ENCODE results near the gene C22orf15.
"Not testable (repeated sequence)": the region's sequence is repeated elsewhere in the genome, so short reads cannot be mapped to it uniquely, and the experiment has no call there.

C22orf15 gene

GRCh38 chr22:23722724-23723123 is 40.1 kb upstream of the C22orf15 start:
- H3K9ac ChIP-seq (ENCODE audit: low read depth in 1 of 2, low read length in 2 of 2) = no peak overlapping the region
- no peak overlapping the region for H3K4me3 ChIP-seq (ENCODE audit: low read length in 2 of 2)
- H3K9me3 ChIP-seq (ENCODE audit: control insufficient read depth in 2 of 2, low read length in 2 of 2) = no peaks in the 10 kb centered on the region
- peaks cover 0 to 2% of the 10 kb centered on the region in 2 donors for H3K27me3 ChIP-seq (ENCODE audit: control insufficient read depth in 2 of 2, insufficient read depth in 2 of 2, low read length in 2 of 2)
- no peak overlapping the region for H3K27ac ChIP-seq (ENCODE audit: low read depth in 2 of 2, low read length in 2 of 2)
- H3K36me3 ChIP-seq (ENCODE audit: control insufficient read depth in 2 of 2, insufficient read depth in 2 of 2, low read length in 2 of 2) = no peaks in the 10 kb centered on the region
- no peaks in the 10 kb centered on the region for H3K4me1 ChIP-seq (ENCODE audit: control insufficient read depth in 2 of 2, insufficient read depth in 2 of 2, low read length in 2 of 2)

- H3K4me3 ChIP-seq (ENCODE audit: low read length in 2 of 2); H3K9ac ChIP-seq (ENCODE audit: low read depth in 1 of 2, low read length in 2 of 2); H3K27me3 ChIP-seq (ENCODE audit: control insufficient read depth in 2 of 2, insufficient read depth in 2 of 2, low read length in 2 of 2); H3K9me3 ChIP-seq (ENCODE audit: control insufficient read depth in 2 of 2, low read length in 2 of 2); H3K36me3 ChIP-seq (ENCODE audit: control insufficient read depth in 2 of 2, insufficient read depth in 2 of 2, low read length in 2 of 2); H3K27ac ChIP-seq (ENCODE audit: low read depth in 2 of 2, low read length in 2 of 2); H3K4me1 ChIP-seq (ENCODE audit: control insufficient read depth in 2 of 2, insufficient read depth in 2 of 2, low read length in 2 of 2): not testable (repeated sequence)
Measured at GRCh38 chr22:23728108-23728507, 34.7 kb upstream of the C22orf15 start.

GRCh38 chr22:23737696-23738095 is 25.1 kb upstream of the C22orf15 start:
- H3K9ac ChIP-seq (ENCODE audit: low read depth in 1 of 2, low read length in 2 of 2) = no peak overlapping the region
- no peak overlapping the region for H3K4me3 ChIP-seq (ENCODE audit: low read length in 2 of 2)

GRCh38 chr22:23742505-23743264 is 20.1 kb upstream of the C22orf15 start:
- H3K27me3 ChIP-seq (ENCODE audit: control insufficient read depth in 2 of 2, insufficient read depth in 2 of 2, low read length in 2 of 2) = no peaks in the 10 kb centered on the region
- no peaks in the 10 kb centered on the region for H3K9me3 ChIP-seq (ENCODE audit: control insufficient read depth in 2 of 2, low read length in 2 of 2)
- peaks cover 25 to 28% of the 10 kb centered on the region in 2 donors for H3K36me3 ChIP-seq (ENCODE audit: control insufficient read depth in 2 of 2, insufficient read depth in 2 of 2, low read length in 2 of 2)
- H3K27ac ChIP-seq (ENCODE audit: low read depth in 2 of 2, low read length in 2 of 2) = no peak overlapping the region
- no peak overlapping the region for H3K4me3 ChIP-seq (ENCODE audit: low read length in 2 of 2)
- H3K9ac ChIP-seq (ENCODE audit: low read depth in 1 of 2, low read length in 2 of 2) = no peak overlapping the region
- no peaks in the 10 kb centered on the region for H3K4me1 ChIP-seq (ENCODE audit: control insufficient read depth in 2 of 2, insufficient read depth in 2 of 2, low read length in 2 of 2)

More at GRCh38 chr22:23737696-23738095, 25.1 kb upstream of the C22orf15 start:
- Histone ChIP-seq H3K36me3 (ENCODE audit: control insufficient read depth in 2 of 2, insufficient read depth in 2 of 2, low read length in 2 of 2) (peaks cover 6% of the 10 kb centered on the region in 2 donors), H3K27ac (ENCODE audit: low read depth in 2 of 2, low read length in 2 of 2) (no peak overlapping the region), H3K27me3 (ENCODE audit: control insufficient read depth in 2 of 2, insufficient read depth in 2 of 2, low read length in 2 of 2) (no peaks in the 10 kb centered on the region), H3K4me1 (ENCODE audit: control insufficient read depth in 2 of 2, insufficient read depth in 2 of 2, low read length in 2 of 2) (no peaks in the 10 kb centered on the region), H3K9me3 (ENCODE audit: control insufficient read depth in 2 of 2, low read length in 2 of 2) (no peaks in the 10 kb centered on the region)

- no peaks in the 10 kb centered on the region for H3K27me3 ChIP-seq (ENCODE audit: control insufficient read depth in 2 of 2, insufficient read depth in 2 of 2, low read length in 2 of 2)
- H3K4me1 ChIP-seq (ENCODE audit: control insufficient read depth in 2 of 2, insufficient read depth in 2 of 2, low read length in 2 of 2) = no peaks in the 10 kb centered on the region
- no peak overlapping the region for H3K27ac ChIP-seq (ENCODE audit: low read depth in 2 of 2, low read length in 2 of 2)
- no peak overlapping the region for H3K9ac ChIP-seq (ENCODE audit: low read depth in 1 of 2, low read length in 2 of 2)
- no peak overlapping the region for H3K4me3 ChIP-seq (ENCODE audit: low read length in 2 of 2)
- peaks cover 25 to 28% of the 10 kb centered on the region in 2 donors for H3K36me3 ChIP-seq (ENCODE audit: control insufficient read depth in 2 of 2, insufficient read depth in 2 of 2, low read length in 2 of 2)
- no peaks in the 10 kb centered on the region for H3K9me3 ChIP-seq (ENCODE audit: control insufficient read depth in 2 of 2, low read length in 2 of 2)
Measured at GRCh38 chr22:23743303-23743705, 19.5 kb upstream of the C22orf15 start.

- H3K27ac ChIP-seq (ENCODE audit: low read depth in 2 of 2, low read length in 2 of 2) = no peak overlapping the region
Measured at GRCh38 chr22:23744001-23744400, 18.8 kb upstream of the C22orf15 start.

GRCh38 chr22:23744485-23744884 is 18.3 kb upstream of the C22orf15 start:
- Histone ChIP-seq H3K9ac (ENCODE audit: low read depth in 1 of 2, low read length in 2 of 2) (no peak overlapping the region), H3K27me3 (ENCODE audit: control insufficient read depth in 2 of 2, insufficient read depth in 2 of 2, low read length in 2 of 2) (no peaks in the 10 kb centered on the region), H3K36me3 (ENCODE audit: control insufficient read depth in 2 of 2, insufficient read depth in 2 of 2, low read length in 2 of 2) (peaks cover 25 to 28% of the 10 kb centered on the region in 2 donors), H3K4me3 (ENCODE audit: low read length in 2 of 2) (no peak overlapping the region), H3K4me1 (ENCODE audit: control insufficient read depth in 2 of 2, insufficient read depth in 2 of 2, low read length in 2 of 2) (no peaks in the 10 kb centered on the region), H3K27ac (ENCODE audit: low read depth in 2 of 2, low read length in 2 of 2) (no peak overlapping the region), H3K9me3 (ENCODE audit: control insufficient read depth in 2 of 2, low read length in 2 of 2) (no peaks in the 10 kb centered on the region)

More at GRCh38 chr22:23744001-23744400, 18.8 kb upstream of the C22orf15 start:
- H3K4me3 ChIP-seq (ENCODE audit: low read length in 2 of 2) = no peak overlapping the region
- H3K27me3 ChIP-seq (ENCODE audit: control insufficient read depth in 2 of 2, insufficient read depth in 2 of 2, low read length in 2 of 2) = no peaks in the 10 kb centered on the region
- H3K36me3 ChIP-seq (ENCODE audit: control insufficient read depth in 2 of 2, insufficient read depth in 2 of 2, low read length in 2 of 2) = peaks cover 25 to 28% of the 10 kb centered on the region in 2 donors
- H3K9ac ChIP-seq (ENCODE audit: low read depth in 1 of 2, low read length in 2 of 2) = no peak overlapping the region
- H3K9me3 ChIP-seq (ENCODE audit: control insufficient read depth in 2 of 2, low read length in 2 of 2) = no peaks in the 10 kb centered on the region
- H3K4me1 ChIP-seq (ENCODE audit: control insufficient read depth in 2 of 2, insufficient read depth in 2 of 2, low read length in 2 of 2) = no peaks in the 10 kb centered on the region

GRCh38 chr22:23745791-23746190 is 17.0 kb upstream of the C22orf15 start:
- peaks cover 4% of the 10 kb centered on the region in 2 donors for H3K4me1 ChIP-seq (ENCODE audit: control insufficient read depth in 2 of 2, insufficient read depth in 2 of 2, low read length in 2 of 2)
- no peak overlapping the region for H3K4me3 ChIP-seq (ENCODE audit: low read length in 2 of 2)
- H3K36me3 ChIP-seq (ENCODE audit: control insufficient read depth in 2 of 2, insufficient read depth in 2 of 2, low read length in 2 of 2) = peaks cover 25 to 28% of the 10 kb centered on the region in 2 donors
- no peak overlapping the region for H3K27ac ChIP-seq (ENCODE audit: low read depth in 2 of 2, low read length in 2 of 2)
- no peak overlapping the region for H3K9ac ChIP-seq (ENCODE audit: low read depth in 1 of 2, low read length in 2 of 2)
- H3K27me3 ChIP-seq (ENCODE audit: control insufficient read depth in 2 of 2, insufficient read depth in 2 of 2, low read length in 2 of 2) = no peaks in the 10 kb centered on the region
- H3K9me3 ChIP-seq (ENCODE audit: control insufficient read depth in 2 of 2, low read length in 2 of 2) = no peaks in the 10 kb centered on the region

- H3K27me3 ChIP-seq (ENCODE audit: control insufficient read depth in 2 of 2, insufficient read depth in 2 of 2, low read length in 2 of 2) = no peaks in the 10 kb centered on the region
- no peak overlapping the region for H3K27ac ChIP-seq (ENCODE audit: low read depth in 2 of 2, low read length in 2 of 2)
- H3K4me3 ChIP-seq (ENCODE audit: low read length in 2 of 2) = peak overlapping the region in 1 of 2 donors; percentile 78
- peaks cover 4 to 7% of the 10 kb centered on the region in 2 donors for H3K4me1 ChIP-seq (ENCODE audit: control insufficient read depth in 2 of 2, insufficient read depth in 2 of 2, low read length in 2 of 2)
- no peak overlapping the region for H3K9ac ChIP-seq (ENCODE audit: low read depth in 1 of 2, low read length in 2 of 2)
- H3K36me3 ChIP-seq (ENCODE audit: control insufficient read depth in 2 of 2, insufficient read depth in 2 of 2, low read length in 2 of 2) = peaks cover 1 to 3% of the 10 kb centered on the region in 2 donors
- H3K9me3 ChIP-seq (ENCODE audit: control insufficient read depth in 2 of 2, low read length in 2 of 2) = no peaks in the 10 kb centered on the region
Measured at GRCh38 chr22:23749841-23750301, 12.9 kb upstream of the C22orf15 start.

- H3K27ac ChIP-seq (ENCODE audit: low read depth in 2 of 2, low read length in 2 of 2) = peak overlapping the region; percentile 69 to 88
- H3K4me3 ChIP-seq (ENCODE audit: low read length in 2 of 2) = peak overlapping the region; percentile 78 to 89
- H3K9me3 ChIP-seq (ENCODE audit: control insufficient read depth in 2 of 2, low read length in 2 of 2) = no peaks in the 10 kb centered on the region
- peaks cover 4 to 7% of the 10 kb centered on the region in 2 donors for H3K4me1 ChIP-seq (ENCODE audit: control insufficient read depth in 2 of 2, insufficient read depth in 2 of 2, low read length in 2 of 2)
- H3K36me3 ChIP-seq (ENCODE audit: control insufficient read depth in 2 of 2, insufficient read depth in 2 of 2, low read length in 2 of 2) = no peaks in the 10 kb centered on the region
- H3K27me3 ChIP-seq (ENCODE audit: control insufficient read depth in 2 of 2, insufficient read depth in 2 of 2, low read length in 2 of 2) = no peaks in the 10 kb centered on the region
- peak overlapping the region; percentile 73 to 78 for H3K9ac ChIP-seq (ENCODE audit: low read depth in 1 of 2, low read length in 2 of 2)
Measured at GRCh38 chr22:23750367-23750713, 12.4 kb upstream of the C22orf15 start.

Measured in mucosa of rectum (tissue), 2 donors.